Kasumi-1 (cell line): Measurements from ENCODE around the gene CLCN7.
A peak's percentile ranks its signal among the peaks of the same experiment; 100 is the strongest.
"Not testable (repeated sequence)": the region's sequence is repeated elsewhere in the genome, so short reads cannot be mapped to it uniquely, and the experiment has no call there.

ENCODE experiments used
- DNase-seq, 2 experiments: peaks; one replicate each; lab custom pipeline; 2025; lab: John Stamatoyannopoulos, UW

CLCN7 gene

DNA sequence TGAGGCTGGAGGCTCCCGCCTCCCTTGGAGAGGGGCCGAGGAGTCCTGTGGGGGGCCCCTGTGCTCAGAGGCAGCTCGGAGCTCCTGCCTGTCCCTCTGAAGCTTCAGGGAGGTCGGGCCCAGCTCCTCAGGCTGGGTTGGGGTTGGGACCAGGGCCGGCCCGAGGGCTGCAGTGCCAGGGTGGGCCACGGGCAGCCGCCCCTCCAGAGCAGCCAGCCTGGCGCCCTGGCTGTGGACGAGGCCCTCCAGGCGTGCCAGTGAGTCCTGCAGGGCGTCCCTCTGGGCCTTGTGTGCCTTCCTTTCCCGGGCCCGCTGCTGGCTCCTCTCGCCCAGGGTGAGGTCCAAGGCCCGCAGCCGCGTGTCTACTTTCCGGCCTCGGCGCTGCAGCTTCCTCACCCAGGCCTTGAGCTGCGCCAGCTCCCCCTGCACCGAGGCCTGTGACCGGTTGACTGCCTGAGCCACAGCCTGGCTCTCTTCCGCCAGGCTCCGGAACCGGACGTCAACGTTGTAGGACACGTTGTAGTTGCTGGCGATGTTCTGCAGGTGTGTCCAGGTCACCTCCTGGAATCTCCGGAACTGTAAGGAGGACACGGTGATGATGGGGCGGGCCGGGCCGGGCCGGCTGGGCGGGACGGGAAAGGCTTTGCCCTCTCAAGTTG lies 12.7 kb upstream of the CLCN7 start:
- peak in 1 of 2 experiments; percentile 23 for DNase-seq

GRCh38 chr16:1486551-1487390 lies 11.9 kb upstream of the CLCN7 start:
- no peak for DNase-seq

DNA sequence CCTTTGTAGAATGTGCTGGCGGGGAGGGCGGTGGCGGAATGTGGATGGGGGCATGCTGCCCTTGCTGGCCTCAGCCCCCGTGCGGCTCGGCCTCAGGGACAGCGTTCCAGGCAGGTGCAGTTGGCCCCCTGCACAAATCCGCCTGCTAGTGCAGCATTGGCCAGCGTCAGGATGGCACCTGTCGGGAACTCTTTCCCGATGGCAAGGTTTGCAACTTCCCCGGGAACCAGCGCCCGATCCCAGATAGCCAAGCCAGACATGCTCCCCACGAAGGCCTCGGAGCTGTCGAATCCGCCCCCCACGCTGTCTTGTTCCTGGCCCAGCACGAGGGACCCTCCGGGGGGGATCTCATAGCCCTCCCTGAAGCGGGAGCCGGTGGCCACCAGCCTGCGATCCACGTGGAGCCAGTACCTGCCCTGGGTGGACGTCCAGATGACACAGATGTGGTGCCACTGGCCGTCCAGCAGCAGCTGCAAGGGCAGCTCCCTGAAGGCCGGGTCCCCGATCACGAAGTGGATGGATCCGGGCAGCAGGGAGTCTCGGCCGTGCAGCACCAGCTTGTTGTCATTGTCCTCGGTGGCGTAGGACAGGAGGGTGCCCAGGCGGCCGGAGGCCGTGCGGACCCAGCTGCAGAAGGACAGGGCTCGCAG lies 11.1 kb upstream of the CLCN7 start:
- DNase-seq = no peak

GRCh38 chr16:1481906-1482835 lies 7.3 kb upstream of the CLCN7 start:
- no peak for DNase-seq

DNA sequence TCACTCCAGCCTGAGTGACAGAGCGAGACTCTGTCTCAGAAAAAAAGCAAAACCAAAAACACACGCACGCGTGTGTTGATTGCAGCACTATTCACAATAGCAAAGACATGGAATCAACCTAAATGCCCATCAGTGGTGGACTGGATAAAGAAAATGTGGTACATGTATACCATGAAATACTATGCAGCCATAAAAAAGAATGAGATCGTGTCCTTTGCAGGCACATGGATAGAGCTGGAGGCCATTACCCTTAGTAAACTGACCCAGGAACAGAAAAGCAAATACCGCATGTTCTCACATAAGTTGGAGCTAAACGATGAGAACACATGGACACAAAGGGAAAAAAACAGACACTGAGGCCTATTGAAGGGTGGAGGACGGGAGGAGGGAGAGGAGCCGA lies 4.1 kb upstream of the CLCN7 start:
- DNase-seq = not testable (repeated sequence)

DNA sequence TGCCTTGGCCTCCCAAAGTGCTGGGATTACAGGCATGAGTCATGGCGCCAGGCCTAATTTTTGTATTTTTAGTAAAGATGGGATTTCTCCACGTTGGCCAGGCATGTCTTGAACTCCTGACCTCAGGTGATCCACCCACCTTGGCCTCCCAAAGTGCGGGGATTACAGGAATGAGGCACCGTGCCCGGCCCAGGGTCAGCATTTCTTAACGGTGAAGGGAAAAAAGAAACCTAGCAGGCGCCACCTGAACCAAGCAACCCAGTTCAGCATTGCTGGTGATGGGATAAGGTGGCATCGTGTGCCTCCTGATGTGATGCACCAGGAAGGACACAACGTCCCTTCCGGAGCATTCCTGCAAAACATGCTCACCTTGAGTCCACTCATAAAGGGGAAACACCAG lies 2.2 kb upstream of the CLCN7 start:
- DNase-seq = no peak

- DNase-seq = no peak
Observed at GRCh38 chr16:1475552-1476114, 805 bp upstream of the CLCN7 start.

GRCh38 chr16:1474082-1474795 lies 589 bp downstream of the CLCN7 start:
- DNase-seq = no peak

DNA sequence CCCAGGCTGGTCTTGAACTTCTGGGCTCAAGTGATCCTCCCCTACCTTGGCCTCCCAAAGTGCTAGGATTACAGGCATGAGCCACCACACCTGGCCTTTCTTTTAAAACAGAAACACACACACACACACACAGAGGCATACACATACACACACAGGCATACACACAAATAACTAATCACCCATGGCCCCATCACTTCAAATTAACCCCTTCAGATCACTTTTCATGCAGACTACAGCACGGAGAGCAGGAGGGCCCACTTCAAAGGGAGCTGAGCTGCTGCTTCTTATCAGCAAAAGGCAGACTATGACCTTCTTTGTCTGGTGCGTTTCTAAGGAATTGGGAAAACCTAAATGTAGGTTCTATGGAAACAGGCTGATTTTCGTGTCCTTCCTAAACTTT lies 1.9 kb downstream of the CLCN7 start:
- DNase-seq = no peak

DNA sequence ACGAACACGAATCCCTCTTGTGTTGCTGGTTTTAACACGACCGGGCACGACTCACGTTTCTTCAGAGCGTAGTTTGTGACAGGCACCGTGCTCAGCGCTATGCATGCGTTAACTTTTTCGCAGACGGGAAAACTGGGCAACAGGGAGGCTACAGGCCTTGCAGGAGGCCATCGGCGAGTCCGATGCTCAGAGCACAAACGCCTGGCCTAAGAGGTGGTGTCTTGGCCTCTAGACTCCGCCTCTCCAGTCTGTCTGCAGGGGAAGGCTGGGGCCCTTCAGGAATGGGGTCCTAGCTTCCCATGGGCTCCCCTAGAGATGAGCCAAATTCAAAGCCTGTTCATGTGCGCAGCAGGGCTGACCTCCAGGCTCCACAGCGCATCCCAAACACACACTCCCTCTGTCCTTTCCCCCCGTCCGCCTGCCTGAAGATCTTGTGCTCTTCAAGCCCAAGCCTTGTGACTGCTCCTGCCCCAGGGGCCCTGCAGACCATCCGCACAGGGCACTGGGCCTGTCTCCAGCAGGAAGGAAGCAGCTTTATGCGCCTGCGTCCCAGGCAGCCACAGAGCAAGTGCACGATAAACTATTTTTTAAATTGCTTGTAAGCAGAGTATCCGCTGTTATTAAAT lies 3.1 kb downstream of the CLCN7 start:
- DNase-seq = peak in 1 of 2 experiments; percentile 26

GRCh38 chr16:1470481-1471251 lies 4.2 kb downstream of the CLCN7 start:
- no peak for DNase-seq

DNA sequence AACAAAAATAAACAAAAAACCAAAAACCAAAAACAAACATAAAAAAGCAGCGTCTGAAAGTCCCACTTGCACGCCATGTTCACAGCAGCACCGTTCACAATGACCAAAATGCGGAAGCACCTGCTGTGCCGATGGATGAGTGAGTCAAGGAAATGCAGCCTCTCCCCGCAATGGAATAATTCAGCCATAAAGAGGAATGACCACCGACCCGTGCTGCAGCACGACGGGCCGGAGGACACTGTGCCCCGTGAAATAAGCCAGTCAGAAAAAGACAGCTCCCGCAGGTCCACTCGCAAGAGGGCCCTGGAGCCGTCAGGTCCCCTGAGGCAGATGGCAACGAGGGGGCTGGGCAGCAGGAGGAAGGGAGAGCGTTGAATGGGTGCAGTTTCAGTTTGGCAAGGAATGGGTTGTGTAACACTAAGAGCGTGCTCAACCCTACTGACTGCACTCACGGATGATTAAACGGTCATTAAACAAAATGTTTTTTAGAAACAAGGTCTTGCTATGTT lies 5.1 kb downstream of the CLCN7 start:
- peak; percentile 53 to 59 for DNase-seq

DNA sequence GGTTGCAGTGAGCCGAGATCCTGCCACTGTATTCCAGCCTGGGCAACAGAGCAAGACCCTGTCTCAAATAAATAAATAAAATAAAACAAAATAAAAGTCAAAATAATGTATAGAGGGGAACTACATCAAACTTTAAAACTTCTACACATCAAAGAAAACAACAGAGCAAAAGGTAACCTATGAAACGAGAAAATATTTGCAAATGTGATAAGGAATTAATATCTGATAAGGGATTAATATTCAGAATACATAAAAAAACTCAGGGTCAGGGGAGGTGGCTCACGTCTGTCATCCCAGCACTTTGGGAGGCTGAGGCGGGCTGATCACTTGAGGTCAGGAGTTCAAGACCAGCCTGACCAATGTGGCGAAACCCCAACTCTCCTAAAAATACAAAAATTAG lies 5.7 kb downstream of the CLCN7 start:
- DNase-seq = not testable (repeated sequence)

DNA sequence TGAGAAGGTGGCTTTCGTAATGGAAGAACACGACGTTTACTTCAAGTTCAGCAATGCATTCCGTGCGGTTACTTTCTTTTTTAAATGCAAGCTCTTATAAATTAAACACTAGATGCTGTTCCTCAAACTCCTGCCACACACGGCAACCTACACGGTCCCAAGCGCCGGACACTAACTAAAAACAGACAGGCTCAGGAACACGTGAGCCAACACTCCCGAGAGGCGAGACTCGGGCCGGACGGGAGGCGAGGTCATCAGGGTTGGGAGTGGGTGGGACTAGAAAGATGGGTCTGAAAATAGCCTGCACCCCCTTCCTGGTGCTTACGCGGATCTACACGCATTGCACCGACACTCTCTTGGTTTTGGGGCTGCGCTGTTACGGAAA lies 6.4 kb downstream of the CLCN7 start:
- no peak for DNase-seq

DNA sequence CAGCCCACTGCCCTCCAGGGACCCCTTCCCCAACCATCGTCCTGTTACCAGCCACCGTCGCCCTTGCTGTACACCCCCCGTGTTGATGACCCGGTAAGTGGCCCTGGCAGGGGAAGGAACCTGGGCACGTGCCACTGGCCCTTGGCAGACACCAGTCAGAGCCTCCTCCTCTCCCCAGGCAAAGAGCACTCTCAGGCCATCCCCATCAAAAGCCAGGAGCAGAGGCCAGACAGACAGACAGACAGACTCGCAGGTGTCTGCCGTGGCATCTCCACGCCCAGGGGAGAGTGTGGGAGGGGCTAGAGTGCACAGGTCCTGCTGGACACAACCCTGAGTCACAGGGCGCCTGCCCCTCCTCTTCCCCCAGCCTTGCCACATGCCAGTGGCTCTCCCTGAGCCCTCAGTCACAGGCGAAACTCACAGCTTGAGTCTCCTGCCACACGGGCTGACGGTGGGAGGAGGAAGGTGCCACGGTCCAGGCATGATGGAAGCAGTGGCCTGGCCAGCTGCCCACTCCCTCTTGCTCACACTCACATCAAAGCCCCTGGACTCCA lies 7.8 kb downstream of the CLCN7 start:
- DNase-seq = no peak

- DNase-seq = no peak
Observed at GRCh38 chr16:1466054-1466453, 8.8 kb downstream of the CLCN7 start.

- no peak for DNase-seq
Observed at GRCh38 chr16:1465567-1465915, 9.3 kb downstream of the CLCN7 start.

- DNase-seq = no peak
Observed at GRCh38 chr16:1464894-1465566, 9.8 kb downstream of the CLCN7 start.
